Measurements from ENCODE around the gene FABP2.
"Not testable (repeated sequence)": the region's sequence is repeated elsewhere in the genome, so short reads cannot be mapped to it uniquely, and the experiment has no call there.

- TF ChIP-seq EZH2 (IDR thresholded peaks at IDR 0.05); POLR2AphosphoS5 (IDR thresholded peaks at IDR 0.05; ENCODE audit: borderline replicate concordance, low read depth, low read length): not testable (repeated sequence)
Observed at GRCh38 chr4:119343293-119343692, 21.4 kb upstream of the FABP2 start.
